ENCODE data around the gene TLE3. TPM values are rescaled to one million over a fixed set of nuclear protein-coding genes. Genes with fewer than 3 reads are reported as not detected.
A peak's percentile ranks its signal among the peaks of the same experiment; 100 is the strongest.

Gene TLE3
- 10 to 100 TPM; 66.6 to 82.3 TPM for total RNA-seq

DNA sequence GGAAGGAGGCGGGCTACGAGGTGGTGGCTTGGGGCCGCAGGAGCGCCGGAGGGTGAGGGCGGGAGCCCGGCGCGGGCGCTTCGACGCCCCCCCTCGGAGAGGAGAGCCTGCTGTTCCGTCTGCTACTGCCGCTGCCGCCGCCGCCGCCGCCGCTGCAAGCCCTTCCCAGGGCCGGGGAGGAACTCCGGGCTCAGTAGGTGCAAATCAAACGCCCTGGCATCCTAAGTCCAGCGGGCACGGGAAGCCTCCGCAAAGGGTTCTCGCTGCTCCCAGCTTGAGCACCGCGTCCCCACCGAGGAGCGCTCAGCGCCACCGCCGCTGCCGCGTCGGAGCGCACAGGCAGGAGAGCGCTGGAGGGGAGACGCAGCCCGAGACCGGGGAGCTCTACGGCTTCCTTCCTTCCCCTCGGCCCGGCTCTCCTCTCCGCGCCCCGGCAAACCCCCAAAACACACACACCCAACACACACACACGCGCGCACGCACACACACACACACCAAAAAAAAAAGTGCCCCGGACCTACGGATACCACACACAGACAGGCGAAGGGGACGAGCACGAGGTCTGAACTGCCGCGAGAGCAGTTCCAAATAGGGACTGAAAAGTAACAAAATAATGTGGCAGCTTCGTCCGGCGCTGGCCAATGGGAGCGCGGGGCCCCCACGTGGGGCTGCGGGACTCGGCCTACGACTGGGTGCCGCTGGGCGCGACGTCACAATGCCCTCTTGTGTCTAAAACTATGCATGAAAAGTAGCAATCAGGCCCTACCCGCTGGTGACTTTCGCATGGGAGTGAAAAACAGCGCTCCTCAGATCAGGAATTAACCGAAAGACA, at the start of gene TLE3:
TLE3 (minus strand) TSS at position 597 of the 832 bp plus-strand sequence. CDS start 1,119 bp downstream, outside the sequence.
- peak within 1 kb of the TSS; percentile 93 for H3K4me3 Mint-ChIP-seq
- peaks cover 61% of the 10 kb centered on the region for H3K4me1 Mint-ChIP-seq

DNA sequence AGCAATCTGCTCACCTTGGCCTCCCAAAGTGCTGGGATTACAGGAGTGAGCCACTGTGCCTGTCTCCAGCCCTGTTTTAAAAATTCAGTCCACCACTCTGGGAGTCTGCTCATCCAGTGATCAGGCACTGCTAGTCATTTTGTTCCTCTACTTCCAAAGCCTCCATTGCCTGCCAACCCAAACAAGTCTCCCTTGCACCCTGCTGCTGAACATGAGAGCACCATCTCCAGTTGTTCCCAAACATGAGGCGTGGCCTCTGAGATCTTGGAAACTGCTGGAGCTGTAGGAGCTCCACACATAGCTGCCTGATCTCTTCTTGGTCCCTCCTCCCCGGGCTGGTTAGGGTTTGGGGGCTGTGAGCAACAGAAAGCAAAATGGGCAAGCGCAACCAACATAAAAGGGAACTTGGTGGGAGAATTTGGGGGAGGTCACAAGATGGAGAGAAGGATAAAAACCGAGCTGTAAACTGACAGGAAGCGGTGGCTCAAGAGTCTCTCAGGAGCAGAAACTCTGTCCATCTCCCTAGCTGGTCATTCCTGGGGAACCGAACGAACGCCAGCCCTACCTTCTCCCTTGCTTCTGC, 49.6 kb upstream of the TLE3 start:
- DNase-seq, result no peak
- POLR2A ChIA-PET, result no interaction called here
- peaks cover 46% of the 10 kb centered on the region for H3K27me3 Mint-ChIP-seq
- no peak overlapping the region for H3K4me3 Mint-ChIP-seq
- H3K9me3 Mint-ChIP-seq, result no peaks in the 10 kb centered on the region
- CTCF ChIA-PET, result no interaction called here
- H3K36me3 Mint-ChIP-seq (ENCODE audit: low read depth), result no peaks in the 10 kb centered on the region
- no peak overlapping the region for H3K27ac Mint-ChIP-seq
- peaks cover 4% of the 10 kb centered on the region for H3K4me1 Mint-ChIP-seq

More for the DNA sequence above, at the start of gene TLE3:
- H3K9me3 Mint-ChIP-seq, result no peaks in the 10 kb centered on the region
- H3K27ac Mint-ChIP-seq, result peak within 1 kb of the TSS; percentile 97
- H3K36me3 Mint-ChIP-seq (ENCODE audit: low read depth), result peaks cover 29% of the 10 kb centered on the region
- ChIA-PET POLR2A (interaction anchor here (0.6 to 1.3 kb wide), 4 partner anchors 13 to 596 kb away, joined by 3 to 5 read pairs (median 4); no protein-coding TSS in a partner anchor), CTCF (interaction anchor here (0.7 to 1.5 kb wide), 10 partner anchors 8 to 644 kb away, joined by 3 to 6 read pairs (median 3); no protein-coding TSS in a partner anchor)
- peak; percentile 98 for DNase-seq
- H3K27me3 Mint-ChIP-seq, result peaks cover 18% of the 10 kb centered on the region

DNA sequence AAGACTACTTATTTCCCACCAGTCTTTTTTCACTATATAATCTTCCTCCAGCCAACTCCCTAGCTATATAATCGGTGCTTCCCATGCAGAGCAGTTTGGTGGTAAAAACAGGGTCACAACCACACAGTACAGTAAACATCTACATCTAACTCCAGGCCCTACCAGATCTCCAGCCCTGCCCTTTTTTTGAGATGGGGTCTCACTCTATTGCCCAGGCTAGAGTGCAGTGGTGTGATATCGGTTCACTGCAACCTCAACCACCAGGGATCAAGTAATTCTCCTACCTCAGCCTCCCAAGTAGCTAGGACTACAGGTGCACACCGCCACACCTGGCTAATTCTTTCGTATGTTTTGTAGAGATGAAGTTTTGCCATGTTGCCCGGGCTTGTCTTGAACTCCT, 49.1 kb upstream of the TLE3 start:
- Mint-ChIP-seq H3K9me3 (no peaks in the 10 kb centered on the region), H3K27ac (no peak overlapping the region), H3K4me1 (peaks cover 9% of the 10 kb centered on the region), H3K36me3 (ENCODE audit: low read depth) (no peaks in the 10 kb centered on the region), H3K27me3 (peaks cover 47% of the 10 kb centered on the region), H3K4me3 (no peak overlapping the region)
- ChIA-PET CTCF (no interaction called here), POLR2A (no interaction called here)
- no peak for DNase-seq

DNA sequence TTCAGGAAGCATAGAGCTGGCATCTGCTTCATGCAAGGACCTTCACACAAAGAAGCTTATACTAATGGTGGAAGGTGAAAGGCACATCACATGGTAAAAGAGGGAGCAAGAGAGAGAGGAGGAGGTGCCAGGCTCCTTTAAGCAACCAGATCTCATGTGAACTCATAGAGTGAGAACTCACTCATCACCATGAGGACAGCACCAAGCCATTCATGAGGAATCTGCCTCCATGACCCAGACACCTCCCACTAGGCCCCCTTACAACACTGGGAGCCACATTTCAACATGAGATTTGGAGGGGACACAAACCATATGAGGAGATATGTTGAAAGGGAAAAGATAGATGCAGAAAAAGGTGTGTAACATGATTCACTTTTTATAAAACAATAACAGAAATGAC, 48.4 kb upstream of the TLE3 start:
- H3K4me3 Mint-ChIP-seq, result no peak overlapping the region
- no peak for DNase-seq
- H3K4me1 Mint-ChIP-seq, result peaks cover 14% of the 10 kb centered on the region
- no peaks in the 10 kb centered on the region for H3K9me3 Mint-ChIP-seq
- ChIA-PET POLR2A (no interaction called here), CTCF (interaction anchor here (0.7 kb wide), 1 partner anchor 395 kb away, joined by 3 read pairs; no protein-coding TSS in a partner anchor)
- H3K27ac Mint-ChIP-seq, result no peak overlapping the region
- no peaks in the 10 kb centered on the region for H3K36me3 Mint-ChIP-seq (ENCODE audit: low read depth)
- H3K27me3 Mint-ChIP-seq, result peaks cover 47% of the 10 kb centered on the region

DNA sequence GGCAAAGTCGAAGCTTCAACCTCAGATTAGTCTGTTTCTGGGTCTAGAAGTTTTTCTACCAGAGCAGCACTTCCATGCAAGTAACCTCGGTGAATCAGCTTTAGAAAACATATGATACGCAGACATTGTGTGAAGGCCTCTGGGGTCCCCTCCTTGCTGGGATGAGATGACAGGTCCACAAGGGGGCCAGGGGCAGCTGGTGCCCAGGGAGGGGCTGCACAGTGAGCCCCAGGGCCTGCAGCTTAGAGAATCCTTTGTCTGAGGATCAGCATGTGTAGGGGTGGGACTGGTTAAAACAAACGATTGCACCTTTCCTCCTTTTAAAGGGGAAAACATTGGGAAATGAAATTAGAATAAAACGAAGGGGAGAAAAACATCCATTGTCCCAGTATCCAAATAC, 47.5 kb upstream of the TLE3 start:
- ChIA-PET POLR2A (no interaction called here), CTCF (interaction anchor here (0.7 kb wide), 1 partner anchor 396 kb away, joined by 3 read pairs; no protein-coding TSS in a partner anchor)
- H3K36me3 Mint-ChIP-seq (ENCODE audit: low read depth), result no peaks in the 10 kb centered on the region
- H3K27me3 Mint-ChIP-seq, result peaks cover 44% of the 10 kb centered on the region
- no peak overlapping the region for H3K27ac Mint-ChIP-seq
- no peak overlapping the region for H3K4me3 Mint-ChIP-seq
- no peak for DNase-seq
- H3K4me1 Mint-ChIP-seq, result peaks cover 23% of the 10 kb centered on the region
- H3K9me3 Mint-ChIP-seq, result no peaks in the 10 kb centered on the region

DNA sequence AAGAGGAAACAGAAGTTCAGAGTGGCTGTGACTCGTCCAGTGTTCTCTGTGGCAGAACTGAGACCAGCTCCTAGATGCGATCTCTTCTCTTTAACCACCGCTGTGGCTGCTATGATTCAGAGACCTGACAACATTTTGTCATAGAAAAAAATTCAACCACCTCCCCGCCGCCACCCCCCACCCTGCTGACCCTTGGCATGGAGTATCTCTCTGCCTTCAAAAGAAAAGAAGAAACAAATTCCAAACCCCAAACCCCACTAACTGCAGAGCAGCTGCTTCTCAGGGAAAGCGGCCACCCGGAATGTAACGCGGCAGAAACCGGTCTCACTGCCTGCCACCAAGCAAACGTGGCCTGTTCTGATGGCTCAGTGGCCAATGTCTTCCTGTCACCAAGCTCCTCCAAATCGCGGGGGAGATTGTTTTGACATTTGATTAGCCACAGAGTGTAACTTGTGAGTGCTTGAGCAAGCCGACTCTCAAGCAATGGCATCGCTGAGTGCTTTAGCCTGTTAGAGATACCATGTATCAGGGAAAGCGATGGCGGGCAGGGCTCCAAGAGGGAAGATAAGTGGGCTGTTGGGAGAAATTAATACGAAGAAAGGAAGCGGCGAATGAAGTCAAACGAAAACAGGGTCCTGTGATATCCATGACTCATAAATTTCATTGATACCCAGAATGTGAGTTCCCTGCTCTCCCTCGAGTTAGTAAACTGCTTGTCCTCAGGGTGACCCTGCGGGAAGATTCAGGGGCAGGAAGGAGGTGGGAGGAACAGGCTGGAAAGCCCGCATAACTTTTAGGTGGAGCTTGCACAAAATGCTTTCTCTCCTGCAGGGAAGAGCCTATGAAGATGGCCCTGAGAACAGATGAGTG, 44.8 kb upstream of the TLE3 start:
- ChIA-PET CTCF (interaction anchor here (1.3 kb wide), 1 partner anchor 11 kb away, joined by 3 read pairs; no protein-coding TSS in a partner anchor), POLR2A (no interaction called here)
- H3K4me1 Mint-ChIP-seq, result peaks cover 29% of the 10 kb centered on the region
- DNase-seq, result no peak
- no peak overlapping the region for H3K4me3 Mint-ChIP-seq
- H3K9me3 Mint-ChIP-seq, result no peaks in the 10 kb centered on the region
- no peak overlapping the region for H3K27ac Mint-ChIP-seq
- no peaks in the 10 kb centered on the region for H3K36me3 Mint-ChIP-seq (ENCODE audit: low read depth)
- peaks cover 37% of the 10 kb centered on the region for H3K27me3 Mint-ChIP-seq

DNA sequence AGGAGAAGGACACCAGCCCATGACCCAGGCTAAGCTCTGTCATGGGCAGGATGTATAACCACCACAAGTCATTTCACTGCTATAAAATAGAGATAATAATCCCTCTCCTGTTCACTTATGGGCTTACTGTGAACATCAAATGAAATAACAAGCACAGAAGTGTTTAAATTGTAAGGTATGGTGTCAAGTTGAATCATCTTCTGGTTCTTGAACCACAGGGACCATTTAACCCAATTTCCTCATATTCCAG, 44.3 kb upstream of the TLE3 start:
- ChIA-PET CTCF (interaction anchor here (1.3 to 1.8 kb wide), 2 partner anchors 11 to 12 kb away, joined by 3 to 7 read pairs; no protein-coding TSS in a partner anchor), POLR2A (no interaction called here)
- H3K27ac Mint-ChIP-seq, result no peak overlapping the region
- H3K36me3 Mint-ChIP-seq (ENCODE audit: low read depth), result no peaks in the 10 kb centered on the region
- no peak overlapping the region for H3K4me3 Mint-ChIP-seq
- H3K27me3 Mint-ChIP-seq, result peaks cover 33% of the 10 kb centered on the region
- DNase-seq, result no peak
- H3K4me1 Mint-ChIP-seq, result peaks cover 29% of the 10 kb centered on the region
- no peaks in the 10 kb centered on the region for H3K9me3 Mint-ChIP-seq

DNA sequence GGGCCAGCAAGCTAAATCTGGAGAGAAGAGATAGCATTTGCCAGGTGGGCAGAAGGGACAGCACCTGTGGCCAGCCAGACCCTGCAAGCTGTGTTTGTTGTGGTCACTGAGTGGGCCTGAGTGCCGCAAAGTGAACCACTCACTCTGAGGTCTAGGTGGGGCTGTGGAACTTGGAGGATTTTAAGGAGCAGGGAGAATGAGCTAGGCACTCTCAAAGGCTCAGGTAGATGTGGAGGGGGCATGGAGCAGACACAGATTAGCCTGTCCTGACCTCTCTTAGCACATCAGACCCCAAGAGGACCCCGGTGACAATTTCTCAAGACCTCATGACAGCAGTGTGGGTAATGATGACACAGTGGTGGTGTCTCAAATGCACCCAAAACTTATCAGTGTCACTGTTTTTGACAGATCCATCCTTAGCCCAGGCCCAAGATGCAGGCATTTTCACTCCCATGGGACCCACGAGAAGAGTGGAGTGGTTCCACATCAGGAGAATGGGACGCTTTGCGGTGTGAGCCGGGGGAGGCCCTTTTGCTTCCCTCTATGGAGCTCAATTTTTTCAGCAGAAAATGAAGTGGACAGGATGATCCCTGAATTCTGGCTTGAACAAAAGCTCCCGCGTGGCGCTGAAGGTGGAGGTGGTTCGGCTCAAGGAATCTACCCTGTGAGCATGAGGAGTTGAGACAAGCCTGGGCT, 43.8 kb upstream of the TLE3 start:
- POLR2A ChIA-PET, result no interaction called here
- DNase-seq, result no peak
- no peak overlapping the region for H3K4me3 Mint-ChIP-seq
- CTCF ChIA-PET, result interaction anchor here (1.3 to 1.8 kb wide), 2 partner anchors 10 to 12 kb away, joined by 3 to 7 read pairs; no protein-coding TSS in a partner anchor
- H3K27me3 Mint-ChIP-seq, result peaks cover 32% of the 10 kb centered on the region
- H3K27ac Mint-ChIP-seq, result peak overlapping the region; percentile 22
- no peaks in the 10 kb centered on the region for H3K36me3 Mint-ChIP-seq (ENCODE audit: low read depth)
- H3K4me1 Mint-ChIP-seq, result peaks cover 29% of the 10 kb centered on the region
- no peaks in the 10 kb centered on the region for H3K9me3 Mint-ChIP-seq

DNA sequence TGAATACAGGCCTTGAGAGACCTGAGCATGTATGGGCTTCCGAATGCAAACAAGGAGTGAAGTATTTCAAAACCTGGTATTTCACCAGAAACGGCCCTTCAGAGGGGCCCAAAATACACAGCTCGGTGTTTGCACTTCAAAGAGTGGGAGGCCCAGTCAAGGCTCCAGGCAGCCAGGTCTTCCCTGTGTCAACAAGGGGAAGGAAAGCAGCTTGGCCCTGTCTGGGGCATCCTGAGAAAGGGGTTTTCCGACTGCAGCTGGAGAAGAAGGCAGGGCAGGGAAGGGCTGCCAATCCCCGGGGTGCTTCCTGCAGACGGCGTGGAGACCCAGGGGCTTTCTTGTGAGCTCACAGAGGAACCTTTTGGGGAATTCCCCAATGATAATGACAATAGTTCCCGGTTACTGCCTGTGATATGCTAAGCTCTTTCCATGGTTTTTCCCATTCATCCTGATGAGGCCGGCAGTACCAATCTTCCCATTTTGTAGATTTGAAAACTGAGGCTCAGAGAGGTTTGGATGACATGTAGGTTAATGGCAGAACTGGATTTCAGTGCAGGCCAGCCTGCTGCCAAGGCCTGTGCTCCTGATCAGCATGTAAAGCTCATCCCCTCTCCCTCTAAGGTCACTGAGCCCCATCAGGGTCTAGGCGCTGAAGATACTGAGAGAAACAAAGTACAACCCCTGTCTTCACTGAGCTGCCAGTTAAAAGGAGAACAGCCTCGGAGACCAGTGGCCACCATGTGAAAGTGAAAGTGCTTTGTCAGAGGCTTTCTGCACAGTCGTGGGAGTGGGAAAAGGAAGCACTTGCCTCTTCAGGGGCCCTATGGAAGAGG, 43.0 kb upstream of the TLE3 start:
- peak; percentile 40 for DNase-seq
- peak overlapping the region; percentile 22 for H3K27ac Mint-ChIP-seq

DNA sequence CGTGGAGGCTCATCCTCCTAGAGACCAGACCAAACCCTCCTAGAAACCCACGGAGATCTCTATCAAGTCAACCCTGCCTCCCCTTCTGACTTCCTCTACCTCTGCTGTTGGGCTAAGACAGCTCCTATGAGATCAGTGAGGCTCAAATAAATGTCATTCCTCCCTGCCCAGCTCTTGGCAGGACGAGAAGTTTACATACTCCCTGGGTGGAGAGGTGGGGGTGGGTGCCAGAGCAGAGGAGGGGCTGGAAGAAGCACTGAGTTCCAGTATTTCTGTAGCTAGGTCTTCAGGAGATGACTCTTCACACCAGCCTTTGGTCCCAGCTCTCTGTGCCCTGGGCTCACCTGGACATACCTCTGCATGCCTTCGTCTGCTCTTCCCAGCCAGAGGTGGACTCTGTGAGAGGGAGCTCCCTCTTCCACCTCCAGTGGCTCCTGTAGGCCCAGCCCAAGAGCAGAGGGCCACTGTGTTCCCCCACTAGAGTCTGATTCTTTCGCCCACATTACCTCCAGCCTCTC, 42.4 kb upstream of the TLE3 start:
- ChIA-PET POLR2A (no interaction called here), CTCF (interaction anchor here (0.6 to 1.8 kb wide), 2 partner anchors 14 to 20 kb away, joined by 4 to 7 read pairs; no protein-coding TSS in a partner anchor)
- no peak overlapping the region for H3K27ac Mint-ChIP-seq
- peaks cover 29% of the 10 kb centered on the region for H3K4me1 Mint-ChIP-seq
- no peak overlapping the region for H3K4me3 Mint-ChIP-seq
- no peaks in the 10 kb centered on the region for H3K9me3 Mint-ChIP-seq
- no peak for DNase-seq
- peaks cover 24% of the 10 kb centered on the region for H3K27me3 Mint-ChIP-seq
- H3K36me3 Mint-ChIP-seq (ENCODE audit: low read depth), result no peaks in the 10 kb centered on the region

More for the DNA sequence above, 43.0 kb upstream of the TLE3 start:
- peaks cover 29% of the 10 kb centered on the region for H3K4me1 Mint-ChIP-seq
- no peak overlapping the region for H3K4me3 Mint-ChIP-seq
- POLR2A ChIA-PET, result no interaction called here
- H3K36me3 Mint-ChIP-seq (ENCODE audit: low read depth), result no peaks in the 10 kb centered on the region
- no peaks in the 10 kb centered on the region for H3K9me3 Mint-ChIP-seq
- peaks cover 26% of the 10 kb centered on the region for H3K27me3 Mint-ChIP-seq
- CTCF ChIA-PET, result interaction anchor here (1.3 to 1.8 kb wide), 2 partner anchors 9 to 13 kb away, joined by 3 to 7 read pairs; no protein-coding TSS in a partner anchor

DNA sequence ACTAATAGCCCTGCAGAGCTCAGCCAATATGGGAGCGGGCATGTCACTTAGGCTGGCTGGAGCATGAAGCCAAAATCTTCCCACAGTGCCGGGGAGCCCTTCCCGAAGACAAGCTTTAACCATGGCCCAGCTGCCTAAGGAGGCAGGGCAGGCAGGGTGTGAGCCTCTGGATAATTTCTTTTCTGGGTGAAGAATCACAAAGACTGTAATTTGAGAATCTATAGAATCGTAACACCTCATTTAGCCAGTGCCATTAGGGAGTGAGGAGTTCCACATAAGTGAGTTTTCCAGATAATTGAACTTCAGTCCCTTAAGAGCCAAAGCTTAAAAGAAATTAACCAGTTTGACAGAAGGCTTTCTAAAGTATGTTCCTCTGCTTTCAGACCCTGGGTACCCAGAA, 40.2 kb upstream of the TLE3 start:
- no peak for DNase-seq
- ChIA-PET POLR2A (no interaction called here), CTCF (no interaction called here)
- Mint-ChIP-seq H3K4me1 (peaks cover 29% of the 10 kb centered on the region), H3K4me3 (no peak overlapping the region), H3K27ac (no peak overlapping the region), H3K27me3 (peaks cover 23% of the 10 kb centered on the region), H3K9me3 (no peaks in the 10 kb centered on the region), H3K36me3 (ENCODE audit: low read depth) (no peaks in the 10 kb centered on the region)

Data from activated CD4-positive, alpha-beta T cell treated with anti-CD3 and anti-CD28 coated beads, Interleukin-2, amount 10 ng/mL, durations not matched to agents 7 days and 5 days (primary cell).